A172 (cell line): ENCODE measurements around the gene SYNE1. TPM values are rescaled to one million over a fixed set of nuclear protein-coding genes. Genes with fewer than 3 reads are reported as not detected.
"Not testable (repeated sequence)": the region's sequence is repeated elsewhere in the genome, so short reads cannot be mapped to it uniquely, and the experiment has no call there.

Experiments
- DNase-seq: peaks from one replicate; pipeline ENCODE4 v3.0.0-alpha.2; 2015; ENCODE audit warnings: low spot score
- total RNA-seq: library from RNA; depleted of rRNA; stranded (reverse); fragments of >200 nt; shearing (Covaris generic); gene quantifications from 2 replicates; pipeline ENCODE4 v1.2.3, GENCODE V29; 2014; rRNA removed

The SYNE1 gene
- 21.1 and 43.9 TPM in 2 replicates for total RNA-seq

- DNase-seq = peak; percentile 11
These were observed at the start of gene SYNE1 for GRCh38 chr6:152637296-152638047. TSS of gene SYNE1 (minus strand) at chr6:152637362. CDS start at chr6:152628331, 9,031 bp downstream.

GRCh38 chr6:152685819-152686218 lies 48.7 kb upstream of the SYNE1 start:
- DNase-seq = no peak

- not testable (repeated sequence) for DNase-seq
These were observed 45.8 kb upstream of the SYNE1 start for GRCh38 chr6:152682935-152683334.

- DNase-seq = no peak
These were observed 45.0 kb upstream of the SYNE1 start for GRCh38 chr6:152682141-152682540.

GRCh38 chr6:152680879-152681517 lies 43.8 kb upstream of the SYNE1 start:
- DNase-seq = no peak

- no peak for DNase-seq
These were observed 43.0 kb upstream of the SYNE1 start for GRCh38 chr6:152680151-152680550.

GRCh38 chr6:152673236-152673635 lies 36.1 kb upstream of the SYNE1 start:
- DNase-seq = no peak

- no peak for DNase-seq
These were observed 34.0 kb upstream of the SYNE1 start for GRCh38 chr6:152671171-152671570.

GRCh38 chr6:152669895-152670294 lies 32.7 kb upstream of the SYNE1 start:
- DNase-seq = peak; percentile 35

- no peak for DNase-seq
These were observed 24.6 kb upstream of the SYNE1 start for GRCh38 chr6:152661776-152662175.

- no peak for DNase-seq
These were observed 14.8 kb upstream of the SYNE1 start for GRCh38 chr6:152651986-152652385.

- no peak for DNase-seq
These were observed 10.9 kb upstream of the SYNE1 start for GRCh38 chr6:152648105-152648504.

- not testable (repeated sequence) for DNase-seq
These were observed 9.6 kb upstream of the SYNE1 start for GRCh38 chr6:152646732-152647131.

- peak; percentile 65 for DNase-seq
These were observed 5.6 kb upstream of the SYNE1 start for GRCh38 chr6:152642578-152643375.

GRCh38 chr6:152636609-152637295 lies 410 bp downstream of the SYNE1 start:
- peak; percentile 3 for DNase-seq

GRCh38 chr6:152636021-152636608 lies 1.0 kb downstream of the SYNE1 start:
- DNase-seq = peak; percentile 41

- peak; percentile 10 for DNase-seq
These were observed 2.4 kb downstream of the SYNE1 start for GRCh38 chr6:152634773-152635172.

- no peak for DNase-seq
These were observed 4.9 kb downstream of the SYNE1 start for GRCh38 chr6:152632121-152632782.

- no peak for DNase-seq
These were observed 5.8 kb downstream of the SYNE1 start for GRCh38 chr6:152631376-152631775.

GRCh38 chr6:152630832-152631231 lies 6.3 kb downstream of the SYNE1 start:
- DNase-seq = no peak

- no peak for DNase-seq
These were observed 11.9 kb downstream of the SYNE1 start for GRCh38 chr6:152625213-152625612.
